Measurements from ENCODE around the gene MUC2. TPM values are rescaled to one million over a fixed set of nuclear protein-coding genes. Genes with fewer than 3 reads are reported as not detected.
A peak's percentile ranks its signal among the peaks of the same experiment; 100 is the strongest.

MUC2 gene
- total and polyA plus RNA-seq, 2 of the 4 experiments (the other 2 are of a cell fraction): not detected

DNA sequence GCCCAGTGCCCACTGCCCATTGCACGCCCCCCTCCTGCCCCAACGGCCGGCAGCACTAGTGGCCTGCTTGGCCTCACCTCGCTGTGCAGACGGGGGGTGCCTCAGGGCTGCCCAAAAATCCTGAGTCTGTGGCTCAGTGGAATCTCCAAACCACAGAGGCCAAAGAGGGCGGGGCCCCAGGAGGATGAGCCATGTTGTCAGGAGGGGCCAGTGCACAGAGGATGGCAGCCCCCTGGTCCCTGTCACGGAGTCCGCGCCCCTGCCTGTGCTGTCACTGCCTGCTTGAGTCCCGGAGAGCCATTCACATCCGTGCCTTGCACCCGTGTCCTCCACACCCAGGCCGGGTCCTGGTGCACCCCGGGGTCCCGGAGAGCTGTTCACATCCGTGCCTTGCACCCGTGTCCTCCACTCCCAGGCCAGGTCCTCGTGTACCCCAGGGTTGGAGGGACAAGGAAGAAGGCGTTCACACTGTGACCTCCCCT is 46.7 kb downstream of the MUC2 start:
- BruUV-seq (replicated peaks): no TSS peak
- no peaks in the 10 kb centered on the region for H3K79me1 ChIP-seq (ENCODE audit: low read depth in 1 of 2, low read length in 2 of 2)
- no peak overlapping the region for H2AK9ac ChIP-seq (replicated peaks; ENCODE audit: low read depth, low read length, poor library complexity)
- H4K91ac ChIP-seq (ENCODE audit: insufficient read depth, low read depth, low read length): no peak overlapping the region
- H3K23ac ChIP-seq (ENCODE audit: low read depth, low read length): no peak overlapping the region
- H3K4me2 ChIP-seq (ENCODE audit: low read depth, low read length): no peak overlapping the region
- no peak overlapping the region for H3K4ac ChIP-seq (ENCODE audit: low read depth, low read length)
- H3K9ac ChIP-seq (ENCODE audit: low read depth, low read length): no peak overlapping the region
- H2BK5ac ChIP-seq (ENCODE audit: low read depth, low read length, poor library complexity, severe bottlenecking): no peak overlapping the region
- H2BK20ac ChIP-seq (ENCODE audit: low read depth, low read length): no peak overlapping the region
- ChIA-PET POLR2A (ENCODE audit: unreplicated experiment) (no interaction called here), CTCF (no interaction called here)
- peaks cover 27% of the 10 kb centered on the region for H3K27me3 ChIP-seq (ENCODE audit: control insufficient read depth, insufficient read depth, low read length)
- no peak for ATAC-seq (ENCODE audit: low read depth)
- H2AFZ ChIP-seq (replicated peaks; ENCODE audit: low read length, poor library complexity): peak overlapping the region; percentile 21
- 89% methylated on average over 9 of the region's 19 CpGs; no CpG with 5 or more reads in 1 of the 2 experiments for WGBS, 2 experiments (ENCODE audit: extremely low coverage in 2 of 2, insufficient read length in 1 of 2)
- no peak overlapping the region for H3K18ac ChIP-seq (ENCODE audit: low read depth, low read length)
- no peak overlapping the region for H4K5ac ChIP-seq (ENCODE audit: low read depth, low read length)
- no peak for TF ChIP-seq CEBPB (IDR thresholded peaks at IDR 0.05; ENCODE audit: low read depth, low read length)
- no peak for TF ChIP-seq CHD1 (IDR thresholded peaks at IDR 0.05; ENCODE audit: low read depth, low read length)
- TF ChIP-seq, protein P1, sequence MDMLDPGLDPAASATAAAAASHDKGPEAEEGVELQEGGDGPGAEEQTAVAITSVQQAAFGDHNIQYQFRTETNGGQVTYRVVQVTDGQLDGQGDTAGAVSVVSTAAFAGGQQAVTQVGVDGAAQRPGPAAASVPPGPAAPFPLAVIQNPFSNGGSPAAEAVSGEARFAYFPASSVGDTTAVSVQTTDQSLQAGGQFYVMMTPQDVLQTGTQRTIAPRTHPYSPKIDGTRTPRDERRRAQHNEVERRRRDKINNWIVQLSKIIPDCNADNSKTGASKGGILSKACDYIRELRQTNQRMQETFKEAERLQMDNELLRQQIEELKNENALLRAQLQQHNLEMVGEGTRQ (IDR thresholded peaks at IDR 0.05; ENCODE audit: low read depth, low read length): no peak
- TF ChIP-seq RCOR1 (IDR thresholded peaks at IDR 0.05; ENCODE audit: insufficient replicate concordance, low read length): no peak
- no peak for TF ChIP-seq RFX5 (IDR thresholded peaks at IDR 0.05; ENCODE audit: low read depth, low read length)
- TF ChIP-seq NFE2L2 (IDR thresholded peaks at IDR 0.05; ENCODE audit: low read depth, low read length): no peak
- no peak for TF ChIP-seq MAZ (IDR thresholded peaks at IDR 0.05; ENCODE audit: borderline replicate concordance, low read depth, low read length)
- no peak for TF ChIP-seq MXI1 (IDR thresholded peaks at IDR 0.05; ENCODE audit: borderline replicate concordance, low read depth, low read length)
- TF ChIP-seq SMC3 (IDR thresholded peaks at IDR 0.05; ENCODE audit: low read depth, low read length): no peak
- TF ChIP-seq FOS (IDR thresholded peaks at IDR 0.05; ENCODE audit: low read depth, low read length): no peak
- no peak overlapping the region for H2BK120ac ChIP-seq (ENCODE audit: low read depth, low read length)
- H2BK15ac ChIP-seq (ENCODE audit: low read depth, low read length): no peak overlapping the region
- H3K9me3 ChIP-seq (ENCODE audit: control insufficient read depth, insufficient read depth, low read length): peaks cover 4% of the 10 kb centered on the region
- H4K20me1 ChIP-seq (ENCODE audit: insufficient read depth, low read length): no peaks in the 10 kb centered on the region
- H4K8ac ChIP-seq (ENCODE audit: low read depth in 2 of 2, low read length in 2 of 2): no peak overlapping the region
- H3K36me3 ChIP-seq (ENCODE audit: control insufficient read depth, insufficient read depth, low read length): no peaks in the 10 kb centered on the region
- dilution Hi-C loops (cut with HindIII; ENCODE audit: low sequenced_read_pairs, unreplicated experiment) (no loop called here), in situ Hi-C loops (cut with MboI; ENCODE audit: low sequenced_read_pairs) (no loop called here), intact Hi-C loops (cut with micrococcal nuclease) (no loop called here)
- no peak overlapping the region for H3K14ac ChIP-seq (replicated peaks; ENCODE audit: low read depth, low read length)
- no peak overlapping the region for H3K56ac ChIP-seq (ENCODE audit: extremely low read depth, insufficient read depth, low read length)
- H3K4me1 ChIP-seq (ENCODE audit: control insufficient read depth, insufficient read depth, low read length): no peaks in the 10 kb centered on the region
- no peak overlapping the region for H3K27ac ChIP-seq (ENCODE audit: insufficient read depth, low read length)
- H3K4me3 ChIP-seq (ENCODE audit: insufficient read depth, low read depth, low read length): no peak overlapping the region
- no peak overlapping the region for H2AK5ac ChIP-seq (ENCODE audit: low read depth, low read length)
- no peak for DNase-seq
- H3K9me1 ChIP-seq (ENCODE audit: insufficient read depth, low read length): no peaks in the 10 kb centered on the region

Data from IMR-90 (cell line).